SK-N-SH treated with all-trans-retinoic acid at 6 μM for 48 hours (cell line): ENCODE measurements around the gene RASL12.

ENCODE experiments used
- BACH2 ChIP-seq: fragments of 250-450 bp; sonication (Bioruptor Pico); IDR thresholded peaks from 2 replicates; pipeline ENCODE4 v1.9.0; 2021; ENCODE audit warnings: mild to moderate bottlenecking, borderline replicate concordance
- CSRNP3 ChIP-seq: fragments of 250-450 bp; sonication (Bioruptor Pico); IDR thresholded peaks from 2 replicates; pipeline ENCODE4 v1.5.1; 2021; ENCODE audit warnings: mild to moderate bottlenecking, moderate library complexity
- ZFP30 ChIP-seq: fragments of 450-650 bp; formaldehyde crosslinking; IDR thresholded peaks from 2 replicates; pipeline ENCODE4 v1.5.0; 2022; ENCODE audit warnings: mild to moderate bottlenecking, moderate library complexity

- TF ChIP-seq CSRNP3 (CRISPR knock-in tag), result no peak
- TF ChIP-seq BACH2 (CRISPR knock-in tag), result no peak
- no peak for TF ChIP-seq ZFP30 (CRISPR knock-in tag)
Observed at GRCh38 chr15:65067645-65068402, at the start of gene RASL12.
